Lower leg skin (tissue), 4 donors: Measurements from ENCODE around the gene GRIK3. TPM values are rescaled to one million over a fixed set of nuclear protein-coding genes. Genes with fewer than 3 reads are reported as not detected.

Source experiments
- DNase-seq, 2 donors: peaks; one replicate each; pipeline ENCODE4 v3.0.0-alpha.2; 2019; ENCODE audit warnings: low spot score in 2 of 2
- H3K4me3 ChIP-seq: fragments of 200-600 bp; sonication (generic); 2 replicates; pipeline ENCODE4 v1.5.1; 2017; ENCODE audit warnings: mild to moderate bottlenecking, low read depth; ENCODE audit not compliant: poor library complexity, severe bottlenecking
- POLR2A ChIP-seq, 2 donors: fragments of 450-650 bp; IDR thresholded peaks; one replicate each; pipeline ENCODE4 v1.6.1; 2016 to 2017; ENCODE audit warnings: antibody characterized with exemption in 2 of 2, mild to moderate bottlenecking in 1 of 2, moderate library complexity in 1 of 2
- WGBS, 2 donors: methylation state at CpG; one replicate each; pipeline ENCODE4 v1.1.5; 2018; 5-methylcytosine and 5-hydroxymethylcytosine counted together
- intact Hi-C: fragments of 100-400 bp; cut with DNase I; formaldehyde crosslinking; loops from one replicate; pipeline ENCODE4 v1.15.0; 2023; ENCODE audit warnings: low total_unique reads
- total RNA-seq, 4 donors: library from RNA; depleted of rRNA; stranded (reverse); fragments of >200 nt; gene quantifications; one replicate each; pipeline ENCODE4 v1.1.0, GENCODE V29; 2016
- TF ChIP-seq, protein P1 (sequence below), 3 donors: fragments of 450-650 bp; IDR thresholded peaks; one replicate each; pipeline ENCODE4 v1.5.1; 2016; ENCODE audit warnings: antibody characterized with exemption in 3 of 3, mild to moderate bottlenecking in 3 of 3, moderate library complexity in 2 of 3

Gene GRIK3
- total RNA-seq, 4 donors from 2014 or later = 0.04 to 0.36 (median 0.19) TPM

DNA sequence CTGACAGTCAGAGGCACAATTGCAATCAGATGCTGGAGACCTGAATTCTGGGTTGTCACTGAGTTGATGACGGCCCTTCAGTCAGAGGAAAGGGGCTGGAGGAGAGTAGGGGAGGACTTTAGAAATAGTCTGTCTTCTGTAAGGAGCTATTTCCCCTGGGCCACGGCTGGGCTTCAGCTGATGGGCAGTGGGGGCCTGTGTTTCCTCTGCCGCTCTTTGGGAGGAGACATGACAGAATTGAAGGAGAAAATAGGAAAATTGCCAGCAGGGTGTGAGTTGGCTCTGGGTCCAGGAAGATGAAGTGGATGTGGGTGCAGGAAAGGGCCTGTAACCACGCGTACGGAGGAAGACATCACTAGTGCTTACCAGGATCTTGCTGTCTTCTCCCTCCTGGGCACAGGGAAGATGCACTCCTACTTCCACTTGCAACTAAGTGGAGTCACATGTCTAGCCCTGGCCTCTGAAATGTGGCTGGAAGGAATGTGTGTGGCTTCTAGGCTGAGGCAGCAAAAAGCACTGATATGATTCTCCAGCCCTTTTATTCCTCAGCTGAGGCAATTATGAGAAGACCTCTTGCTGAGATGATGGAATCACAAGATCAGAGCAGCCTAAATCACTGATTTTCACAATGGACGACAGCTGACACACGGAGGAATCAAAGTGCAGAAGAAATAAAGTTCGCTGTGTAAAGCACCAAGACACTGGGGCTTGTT is 250.0 kb downstream of the GRIK3 start:
- 62 to 69% methylated on average over 9 of the region's 9 CpGs for WGBS, 2 donors
- no peak for DNase-seq
- intact Hi-C loops = no loop called here
- TF ChIP-seq, protein P1, sequence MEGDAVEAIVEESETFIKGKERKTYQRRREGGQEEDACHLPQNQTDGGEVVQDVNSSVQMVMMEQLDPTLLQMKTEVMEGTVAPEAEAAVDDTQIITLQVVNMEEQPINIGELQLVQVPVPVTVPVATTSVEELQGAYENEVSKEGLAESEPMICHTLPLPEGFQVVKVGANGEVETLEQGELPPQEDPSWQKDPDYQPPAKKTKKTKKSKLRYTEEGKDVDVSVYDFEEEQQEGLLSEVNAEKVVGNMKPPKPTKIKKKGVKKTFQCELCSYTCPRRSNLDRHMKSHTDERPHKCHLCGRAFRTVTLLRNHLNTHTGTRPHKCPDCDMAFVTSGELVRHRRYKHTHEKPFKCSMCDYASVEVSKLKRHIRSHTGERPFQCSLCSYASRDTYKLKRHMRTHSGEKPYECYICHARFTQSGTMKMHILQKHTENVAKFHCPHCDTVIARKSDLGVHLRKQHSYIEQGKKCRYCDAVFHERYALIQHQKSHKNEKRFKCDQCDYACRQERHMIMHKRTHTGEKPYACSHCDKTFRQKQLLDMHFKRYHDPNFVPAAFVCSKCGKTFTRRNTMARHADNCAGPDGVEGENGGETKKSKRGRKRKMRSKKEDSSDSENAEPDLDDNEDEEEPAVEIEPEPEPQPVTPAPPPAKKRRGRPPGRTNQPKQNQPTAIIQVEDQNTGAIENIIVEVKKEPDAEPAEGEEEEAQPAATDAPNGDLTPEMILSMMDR (IDR thresholded peaks at IDR 0.05) = no peak
- no peak for TF ChIP-seq POLR2A (IDR thresholded peaks at IDR 0.05)
- no peak overlapping the region for H3K4me3 ChIP-seq

DNA sequence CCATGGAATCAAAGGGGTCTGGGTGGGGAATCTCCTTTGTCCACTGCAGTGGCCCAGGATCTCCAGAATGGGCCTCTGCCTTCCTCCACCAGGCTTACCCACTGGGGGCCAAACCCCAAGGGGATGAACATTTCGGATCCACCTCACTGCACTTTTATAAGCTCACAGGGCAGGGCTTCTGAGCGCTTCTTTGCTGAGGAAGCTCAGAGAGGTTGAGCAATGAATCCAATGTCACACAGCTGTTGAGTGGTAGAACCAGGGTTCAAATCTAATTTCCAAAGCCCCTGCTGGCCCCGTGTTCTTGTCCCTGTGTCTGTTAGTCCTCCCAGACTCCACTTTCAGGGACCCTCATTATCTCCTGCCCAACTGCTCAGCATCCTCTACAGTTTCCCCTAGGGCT is 250.8 kb downstream of the GRIK3 start:
- TF ChIP-seq, protein P1 (IDR thresholded peaks at IDR 0.05) = no peak
- 78 to 93% methylated on average over 3 of the region's 3 CpGs for WGBS, 2 donors
- intact Hi-C loops = no loop called here
- DNase-seq = no peak
- H3K4me3 ChIP-seq = no peak overlapping the region

GRCh38 chr1:36782785-36783184 is 251.5 kb downstream of the GRIK3 start:
- H3K4me3 ChIP-seq = no peak overlapping the region
- TF ChIP-seq POLR2A (IDR thresholded peaks at IDR 0.05) = no peak
- TF ChIP-seq, protein P1 (IDR thresholded peaks at IDR 0.05) = no peak
- intact Hi-C loops = no loop called here
- 60 to 65% methylated on average over 2 of the region's 2 CpGs for WGBS, 2 donors
- DNase-seq = no peak

DNA sequence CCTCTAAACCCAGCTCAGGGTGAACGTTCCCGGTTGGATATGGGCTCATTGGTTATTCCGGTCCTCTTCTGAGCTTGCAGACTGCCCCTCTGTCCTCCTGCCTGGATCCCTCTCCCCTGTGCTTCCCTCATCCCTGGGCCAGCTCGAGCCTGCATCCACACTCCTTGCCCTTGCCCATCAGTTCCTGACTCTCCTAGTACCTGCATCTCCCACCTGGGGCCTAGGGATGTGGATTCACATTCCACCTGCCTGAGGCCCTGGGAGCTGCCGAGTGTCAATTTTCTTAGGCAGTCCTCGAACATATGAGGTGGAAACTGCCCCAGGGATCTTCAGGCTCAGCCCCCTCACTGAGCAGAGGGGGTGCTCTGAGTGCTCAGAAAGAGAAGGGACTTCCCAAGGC is 252.2 kb downstream of the GRIK3 start:
- WGBS, 2 donors = 69 to 74% methylated on average over 6 of the region's 6 CpGs
- no peak for TF ChIP-seq POLR2A (IDR thresholded peaks at IDR 0.05)
- TF ChIP-seq, protein P1 (IDR thresholded peaks at IDR 0.05) = no peak
- H3K4me3 ChIP-seq = no peak overlapping the region
- no peak for DNase-seq
- intact Hi-C loops = no loop called here

DNA sequence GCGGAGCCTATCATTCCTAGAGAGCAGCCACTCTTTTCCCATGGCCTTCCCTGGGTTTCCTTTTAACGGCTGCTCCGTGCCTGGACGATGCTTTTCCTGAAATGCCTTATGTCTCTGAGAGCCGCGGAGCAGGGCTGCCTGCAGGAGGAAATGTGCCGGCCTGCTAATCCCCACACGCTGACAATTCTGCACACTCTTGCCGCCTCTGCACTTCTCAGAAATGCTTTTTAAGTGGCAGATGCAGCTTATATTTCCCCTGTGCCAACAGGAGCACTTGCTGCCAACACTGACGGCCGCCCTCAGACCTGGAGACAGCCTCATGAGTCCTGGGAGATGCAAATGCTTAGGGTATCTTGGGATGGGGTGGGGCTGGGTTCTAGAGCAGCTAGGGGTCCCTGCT is 253.2 kb downstream of the GRIK3 start:
- H3K4me3 ChIP-seq = no peak overlapping the region
- 60 to 63% methylated on average over 11 of the region's 11 CpGs for WGBS, 2 donors
- TF ChIP-seq POLR2A (IDR thresholded peaks at IDR 0.05) = no peak
- TF ChIP-seq, protein P1 (IDR thresholded peaks at IDR 0.05) = no peak
- intact Hi-C loops = no loop called here
- no peak for DNase-seq

GRCh38 chr1:36778740-36779139 is 255.6 kb downstream of the GRIK3 start:
- intact Hi-C loops = loop anchor here (10.0 kb wide), 1 partner anchor 444 kb away; no protein-coding TSS in a partner anchor
- 46 to 52% methylated on average over 5 of the region's 5 CpGs for WGBS, 2 donors
- no peak overlapping the region for H3K4me3 ChIP-seq
- DNase-seq = no peak
- TF ChIP-seq, protein P1 (IDR thresholded peaks at IDR 0.05) = no peak
- no peak for TF ChIP-seq POLR2A (IDR thresholded peaks at IDR 0.05)
